Activated CD8-positive, alpha-beta memory T cell treated with anti-CD3 and anti-CD28 coated beads, Interleukin-2, amount 50 U/mL, for 48 hours (primary cell): ENCODE measurements around the gene STEAP1.
A peak's percentile ranks its signal among the peaks of the same experiment; 100 is the strongest.
"Not testable (repeated sequence)": the region's sequence is repeated elsewhere in the genome, so short reads cannot be mapped to it uniquely, and the experiment has no call there.

Experiments
- DNase-seq: peaks from one replicate; pipeline ENCODE4 v3.0.0-alpha.2; 2020

STEAP1 gene

DNA sequence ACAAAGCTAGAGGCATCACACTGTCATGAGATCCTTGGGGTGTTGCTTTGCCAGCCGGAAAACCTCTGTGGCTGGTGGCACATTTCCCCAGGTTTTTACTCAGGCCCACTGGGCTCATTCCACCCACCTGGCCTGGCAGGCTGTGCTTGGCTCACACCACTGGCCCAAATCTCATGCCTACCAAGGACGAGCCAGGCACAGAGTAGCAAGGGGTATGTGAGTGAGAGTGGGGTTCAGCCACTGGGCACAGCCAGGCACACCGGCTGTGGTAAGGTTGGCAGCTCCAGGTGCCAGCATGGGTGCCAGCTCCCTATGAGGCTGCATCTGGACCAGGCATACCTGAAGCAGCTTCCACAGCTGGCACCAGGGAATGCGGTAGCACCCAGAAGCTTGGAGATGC, 21.4 kb downstream of the STEAP1 start:
- DNase-seq: no peak

DNA sequence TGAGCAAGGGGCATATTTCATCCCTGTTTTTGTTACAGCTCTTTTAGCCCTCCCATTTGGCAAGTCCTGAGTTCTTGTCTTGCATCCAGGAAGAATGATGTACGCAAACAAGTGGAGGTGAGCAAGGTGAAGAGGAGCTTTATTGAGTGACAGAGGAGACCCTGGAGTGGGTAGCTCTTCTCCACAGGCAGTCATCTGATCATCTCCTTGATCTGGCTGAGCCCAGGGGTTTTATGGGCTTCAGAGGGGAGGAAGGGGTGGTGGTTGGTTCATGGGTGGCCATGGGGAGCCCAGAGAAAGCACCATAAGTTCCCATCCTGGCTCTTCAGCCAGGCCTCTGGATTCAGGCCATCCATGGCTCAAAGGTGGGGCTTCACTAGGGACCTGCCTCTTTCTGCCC, 21.9 kb downstream of the STEAP1 start:
- no peak for DNase-seq

DNA sequence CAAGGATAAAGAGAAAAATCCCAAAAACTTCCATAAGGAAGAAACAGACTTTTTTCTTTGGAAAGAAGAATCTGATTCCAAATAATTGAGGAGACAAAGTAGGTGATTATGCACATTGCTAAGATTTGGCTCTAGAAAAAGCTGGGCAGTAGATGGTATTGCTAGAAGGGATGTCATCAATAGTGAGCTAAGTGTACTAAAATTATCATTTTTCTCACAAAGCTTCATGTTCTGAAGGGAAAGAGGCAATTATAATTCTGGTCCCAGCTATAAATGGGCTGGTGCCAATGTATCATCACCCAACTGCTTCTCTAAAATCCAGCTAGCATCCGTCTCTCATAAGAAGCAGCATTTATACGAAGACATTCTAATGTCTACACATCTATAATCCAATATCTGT, 23.9 kb downstream of the STEAP1 start:
- no peak for DNase-seq

DNA sequence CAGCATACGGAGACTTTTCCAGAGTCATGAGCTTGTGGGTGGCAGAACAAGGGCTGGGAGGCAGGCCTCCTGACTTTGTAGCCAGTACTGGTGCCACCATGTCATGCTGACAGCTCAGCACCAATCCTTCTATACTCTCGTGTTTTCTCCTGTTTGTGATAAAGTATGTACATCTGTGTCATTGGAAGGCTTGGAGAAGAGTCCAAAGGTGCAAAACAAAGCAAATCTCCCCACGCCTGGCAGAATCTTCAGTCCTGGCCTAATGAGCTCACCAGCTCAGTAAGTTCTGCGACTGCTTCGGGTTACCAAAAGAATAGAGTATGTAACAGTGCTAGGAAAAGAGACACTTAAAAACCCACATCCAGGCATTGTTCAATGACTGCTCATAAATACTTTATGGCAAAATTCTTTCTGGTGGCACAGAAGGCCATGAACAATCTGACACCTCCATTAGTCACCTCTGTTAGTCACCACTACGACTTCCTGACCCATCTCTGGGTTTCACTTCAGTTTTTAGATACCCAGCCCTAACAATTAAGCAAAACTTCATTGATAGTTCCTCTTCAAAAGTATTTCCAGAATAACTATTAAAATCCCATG, 24.5 kb downstream of the STEAP1 start:
- DNase-seq: no peak

DNA sequence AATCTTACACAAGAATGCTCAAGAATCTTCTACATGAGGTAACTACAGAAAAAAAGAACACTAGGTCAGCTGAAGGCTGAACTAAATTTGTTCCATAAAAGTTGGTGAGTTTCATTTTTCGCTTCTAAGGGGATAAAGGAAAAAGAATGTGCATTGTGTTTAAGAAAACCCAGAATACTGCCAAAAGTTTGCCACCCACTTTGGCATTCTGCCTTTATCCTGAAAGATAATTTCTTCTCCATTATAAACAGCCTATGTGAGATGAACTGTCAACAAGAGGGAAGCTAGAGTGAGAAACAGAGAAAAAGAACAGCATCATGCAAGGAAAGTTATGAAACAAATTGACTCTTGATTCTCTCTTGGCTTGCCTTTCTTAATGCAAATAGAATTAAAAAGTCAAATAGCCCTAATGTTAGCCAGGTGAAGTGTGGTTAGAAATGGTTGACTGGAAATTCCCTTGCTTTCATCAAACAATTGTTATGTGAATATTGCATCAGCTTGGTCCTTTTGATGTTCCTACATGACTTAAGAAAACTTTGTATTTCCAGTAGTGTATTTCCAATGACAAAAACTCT, 25.8 kb downstream of the STEAP1 start:
- no peak for DNase-seq

DNA sequence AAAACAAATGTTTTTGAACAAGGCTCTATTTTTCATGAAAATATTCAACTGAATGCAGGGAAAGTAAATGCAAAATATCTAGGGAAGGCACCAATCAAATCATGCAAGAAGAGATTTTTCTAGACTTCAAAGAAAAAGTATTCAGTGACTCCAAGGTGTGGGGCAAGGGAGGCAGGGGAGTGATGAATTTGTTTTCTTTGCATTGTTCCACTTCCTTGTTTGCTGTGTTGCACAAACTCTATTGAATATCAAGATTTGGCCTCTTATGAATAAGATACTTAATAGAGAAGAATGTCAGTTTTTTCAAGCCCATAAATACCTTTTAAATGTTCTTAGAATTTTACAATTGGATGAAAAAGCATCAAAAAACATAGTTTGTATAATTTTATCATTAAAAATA, 26.4 kb downstream of the STEAP1 start:
- DNase-seq: no peak

DNA sequence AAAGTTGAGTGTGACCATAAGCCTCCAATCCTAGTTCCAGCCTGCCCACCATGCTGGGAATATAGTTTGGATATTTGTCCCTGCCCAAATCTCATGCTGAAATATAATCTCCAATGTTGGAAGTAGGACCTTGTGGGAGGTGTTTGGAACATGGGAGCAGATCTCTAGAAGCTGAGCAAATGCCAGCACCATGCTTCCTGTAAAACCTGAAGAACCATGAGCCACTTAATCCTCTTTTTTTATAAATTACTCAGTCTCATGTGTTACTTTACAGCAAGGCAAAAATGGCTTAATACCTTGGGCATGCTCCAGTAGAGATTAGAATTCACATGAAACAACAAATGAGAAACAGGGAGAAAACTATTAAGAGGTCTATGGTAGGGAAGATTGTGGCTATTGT, 27.2 kb downstream of the STEAP1 start:
- no peak for DNase-seq

DNA sequence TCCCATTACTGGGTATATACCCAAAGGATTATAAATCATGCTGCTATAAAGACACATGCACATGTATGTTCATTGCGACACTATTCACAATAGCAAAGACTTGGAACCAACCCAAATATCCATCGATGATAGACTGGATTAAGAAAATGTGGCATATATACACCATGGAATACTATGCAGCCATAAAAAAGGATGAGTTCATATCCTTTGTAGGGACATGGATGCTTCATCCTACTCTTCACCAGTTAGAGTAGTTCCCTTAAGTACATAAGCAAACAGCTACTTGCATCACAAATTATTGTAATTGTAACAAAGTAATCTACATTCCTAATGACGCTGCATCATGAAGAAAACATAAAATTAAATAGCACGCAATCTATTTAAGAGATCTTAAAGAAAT, 32.0 kb downstream of the STEAP1 start:
- DNase-seq: not testable (repeated sequence)

DNA sequence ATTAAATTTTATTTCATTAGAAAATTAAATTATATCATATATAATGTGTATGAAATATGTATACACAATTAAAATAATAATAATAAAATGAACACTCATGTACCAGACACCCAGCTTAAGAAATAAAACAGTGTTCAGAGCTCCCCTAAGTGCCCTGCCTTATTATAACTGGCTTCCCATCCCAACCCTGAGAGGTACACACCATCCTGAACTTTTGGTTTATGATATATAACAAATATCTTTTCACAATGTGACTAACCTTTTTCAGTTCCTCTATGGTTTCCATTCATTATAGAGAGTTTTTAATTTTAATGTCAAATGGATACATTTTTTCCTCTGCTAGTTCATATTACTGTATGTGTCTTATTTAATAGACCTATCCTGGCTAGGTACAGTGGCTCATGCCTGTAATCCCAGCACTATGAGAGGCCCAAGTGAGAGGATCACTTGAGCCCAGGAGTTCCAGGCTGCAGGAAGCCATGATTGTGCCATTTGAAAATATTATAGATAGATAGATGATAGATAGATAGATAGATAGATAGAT, 33.3 kb downstream of the STEAP1 start:
- no peak for DNase-seq

DNA sequence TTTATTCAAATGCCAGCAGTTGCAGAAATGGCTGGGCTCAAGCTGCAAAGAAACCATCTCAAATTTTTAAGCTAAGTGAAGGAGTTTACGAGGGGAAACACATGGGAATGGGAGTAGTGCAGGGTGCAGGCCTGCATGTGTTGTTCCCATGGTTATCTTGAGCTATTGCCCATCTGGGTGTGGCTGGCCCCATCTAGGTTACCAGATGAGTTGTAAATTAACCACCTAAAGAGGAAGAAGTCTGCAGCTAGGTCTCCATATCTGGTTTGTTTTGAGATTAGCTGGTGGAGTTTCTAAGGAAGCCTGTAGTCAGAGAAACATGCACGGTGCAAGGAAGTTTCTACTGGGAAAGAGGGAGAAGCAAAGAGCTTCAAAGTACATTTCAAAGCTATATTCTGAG, 34.0 kb downstream of the STEAP1 start:
- no peak for DNase-seq

DNA sequence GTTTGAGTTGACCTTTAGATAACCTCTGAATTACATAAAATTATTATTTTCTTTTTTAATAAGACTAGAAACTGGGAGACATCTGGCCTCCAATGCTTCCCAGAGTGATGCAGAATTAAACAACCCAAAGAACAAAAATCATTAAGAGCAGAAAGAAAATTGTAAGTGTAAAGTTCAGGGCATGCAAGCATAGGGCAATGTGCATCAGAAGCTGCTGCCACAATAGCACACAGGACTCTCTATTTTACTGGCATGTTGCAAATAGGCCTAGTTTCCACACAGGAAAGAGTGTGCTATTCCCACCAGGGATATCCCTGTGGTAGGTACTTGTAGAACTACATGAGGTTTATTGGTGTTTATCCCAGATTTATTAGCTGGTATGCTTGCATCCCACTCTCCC, 36.7 kb downstream of the STEAP1 start:
- no peak for DNase-seq

DNA sequence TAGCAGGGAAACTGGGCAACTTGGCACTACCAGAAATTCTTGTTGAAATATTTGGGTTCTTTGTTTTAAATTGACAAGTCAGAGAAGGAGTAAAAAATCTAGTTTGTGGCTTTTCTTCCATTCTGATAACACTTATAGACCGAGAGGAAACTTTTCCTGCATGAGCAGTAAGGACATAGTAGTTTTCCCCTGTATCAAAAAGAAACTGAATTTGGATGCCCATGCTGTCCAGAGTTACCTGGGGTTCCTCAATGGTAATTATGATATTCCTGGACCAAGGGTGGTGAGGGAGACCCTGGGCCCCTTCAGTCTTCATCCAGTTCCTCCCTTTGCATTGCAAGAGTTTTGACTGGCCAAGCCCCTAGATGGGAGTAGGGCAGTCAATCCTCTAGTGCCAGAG, 37.4 kb downstream of the STEAP1 start:
- no peak for DNase-seq

DNA sequence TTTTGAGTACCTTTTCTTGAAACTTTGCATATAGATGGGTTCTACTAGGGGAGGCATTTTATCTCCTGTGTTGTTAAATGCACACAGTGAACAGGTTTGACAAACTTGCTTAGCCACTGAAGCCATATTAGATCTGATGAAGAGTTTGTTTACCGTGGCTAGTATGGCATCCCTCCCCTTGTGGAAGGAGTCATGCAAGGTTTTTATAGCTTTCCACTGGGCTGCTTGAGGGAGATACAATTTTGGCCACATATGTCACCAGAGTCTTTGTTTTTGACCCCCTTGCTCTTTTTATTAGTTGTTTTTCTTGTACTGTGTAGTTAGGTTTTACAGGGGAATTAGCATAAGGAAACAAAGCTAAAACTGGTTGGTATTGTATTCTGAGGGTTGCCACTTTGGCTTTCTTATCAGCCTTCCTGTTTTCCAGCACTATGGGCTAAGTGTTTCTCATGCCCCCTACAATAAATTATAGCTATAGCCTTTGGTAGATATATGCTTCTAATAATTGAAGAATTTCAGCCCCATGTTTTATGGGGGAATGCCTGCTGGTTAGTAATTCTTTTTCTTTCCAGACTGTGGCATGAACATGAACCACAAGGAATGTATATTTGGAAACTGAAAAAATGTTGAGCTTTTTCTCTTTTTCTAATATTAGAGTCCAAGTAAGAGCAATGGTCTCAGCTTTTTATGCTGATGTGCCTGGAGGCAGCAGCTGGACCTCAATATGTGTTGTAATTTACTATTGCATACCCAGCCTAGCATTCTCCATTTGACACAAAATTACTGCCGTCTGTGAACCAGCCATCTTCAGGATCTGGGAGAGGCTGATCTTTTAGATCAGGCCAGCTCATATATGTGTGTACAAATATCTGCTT, 38.8 kb downstream of the STEAP1 start:
- DNase-seq: no peak

DNA sequence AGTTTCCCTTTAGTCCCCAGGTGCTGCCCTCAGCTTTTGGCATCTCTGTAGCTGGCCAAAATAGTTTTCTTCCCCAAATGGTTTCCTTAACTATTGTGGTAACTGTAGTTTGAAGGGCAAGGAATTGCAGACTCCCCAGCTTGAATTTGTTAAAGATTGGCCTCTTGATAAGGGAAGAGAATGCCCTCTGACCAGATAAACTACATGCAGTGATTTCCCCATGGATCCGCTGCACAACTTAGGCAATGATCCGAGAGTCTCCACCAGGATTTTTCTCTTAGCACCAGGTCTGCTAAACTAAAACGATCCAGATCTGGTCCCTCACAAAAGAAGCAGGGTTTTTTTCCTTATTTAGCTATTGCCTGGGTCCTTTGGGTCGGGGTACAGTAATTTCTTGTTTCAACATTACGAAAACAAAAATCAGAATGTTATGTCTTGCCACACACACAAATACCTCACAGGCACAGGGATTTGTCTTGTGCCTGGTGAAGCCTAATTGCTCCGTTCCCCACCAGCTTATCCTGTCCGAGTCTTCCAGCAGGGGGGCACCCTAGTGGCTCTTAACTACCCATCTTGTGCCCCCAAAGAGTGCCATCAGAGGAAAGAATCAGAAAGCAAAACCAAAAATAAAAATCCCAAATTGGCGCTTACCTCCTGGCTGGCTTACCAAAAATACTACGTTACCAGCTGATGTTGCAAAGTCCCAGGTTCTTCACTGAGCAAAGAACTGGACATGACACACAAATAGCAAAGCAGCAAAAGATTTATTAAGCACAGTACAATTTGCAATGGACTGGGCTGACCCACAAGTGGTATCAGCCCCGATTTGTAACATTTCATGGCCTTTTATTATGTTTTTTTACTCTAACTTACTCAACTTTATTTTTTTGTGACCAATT, 40.9 kb downstream of the STEAP1 start:
- DNase-seq: no peak

DNA sequence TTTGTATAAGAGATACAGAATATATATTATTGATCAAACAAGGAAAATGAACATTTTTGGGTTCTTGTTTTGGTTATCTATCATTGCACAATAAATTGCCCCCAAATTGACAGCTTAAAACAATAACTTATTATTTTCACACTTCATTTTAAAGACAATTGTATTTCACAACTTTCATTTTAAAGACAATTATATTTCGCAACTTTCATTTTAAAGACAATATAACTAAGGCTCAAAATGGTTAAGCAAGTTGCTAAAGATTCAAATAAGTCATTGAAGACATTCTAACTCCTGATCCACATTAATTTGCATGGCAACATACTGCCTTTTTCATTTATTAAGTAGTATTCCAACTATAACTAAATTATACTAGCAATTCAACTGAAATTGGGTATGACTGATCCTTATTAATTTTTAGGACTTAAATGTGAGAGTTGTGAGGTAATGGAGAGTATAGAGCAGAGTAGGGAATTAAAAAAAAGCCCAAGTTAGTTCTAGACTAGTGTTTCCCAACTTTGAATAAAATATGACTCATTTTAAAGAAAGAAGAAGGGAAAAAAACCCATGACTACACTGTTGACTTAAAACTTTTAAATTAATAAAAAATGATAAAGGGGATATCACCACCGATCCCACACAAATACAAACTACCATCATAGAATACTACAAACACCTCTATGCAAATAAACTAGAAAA, 47.4 kb downstream of the STEAP1 start:
- DNase-seq: no peak

DNA sequence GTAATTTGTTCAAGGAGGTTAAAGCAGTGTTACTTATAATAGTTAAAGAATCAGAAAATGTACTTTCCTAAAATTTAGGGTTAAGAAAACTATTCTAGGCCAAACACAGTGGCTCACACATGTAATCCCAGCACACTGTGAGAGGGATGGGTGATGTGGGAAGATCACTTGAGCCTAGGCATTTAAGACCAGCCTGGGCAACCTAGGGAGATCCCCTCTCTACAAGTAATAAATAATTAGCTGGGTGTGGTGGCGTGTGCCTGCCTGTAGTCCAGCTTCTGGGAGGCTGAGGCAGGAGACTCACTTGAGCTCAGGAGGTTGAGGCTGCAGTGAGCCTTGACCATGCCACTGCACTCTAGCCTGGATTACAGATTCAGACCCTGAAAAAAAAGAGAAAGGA, 53.7 kb downstream of the STEAP1 start:
- no peak for DNase-seq

DNA sequence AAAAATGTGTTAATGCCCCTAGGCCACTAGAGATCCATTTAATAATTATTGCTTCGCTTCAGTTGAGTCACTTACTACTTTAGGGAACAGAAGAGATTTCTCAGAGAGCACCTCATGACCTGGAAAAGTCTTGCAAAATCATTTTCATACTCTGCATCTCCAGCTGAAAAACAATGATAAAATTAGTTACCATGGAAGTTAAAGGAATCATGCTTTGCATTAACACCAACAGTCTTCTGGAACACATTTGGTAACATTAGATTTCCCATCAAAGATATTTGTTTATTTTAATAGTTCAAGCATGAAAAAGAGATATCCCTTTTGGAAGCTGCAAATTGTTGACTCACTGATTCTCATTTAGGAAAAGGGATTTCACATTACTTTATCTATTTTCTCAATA, 55.5 kb downstream of the STEAP1 start:
- DNase-seq: no peak

DNA sequence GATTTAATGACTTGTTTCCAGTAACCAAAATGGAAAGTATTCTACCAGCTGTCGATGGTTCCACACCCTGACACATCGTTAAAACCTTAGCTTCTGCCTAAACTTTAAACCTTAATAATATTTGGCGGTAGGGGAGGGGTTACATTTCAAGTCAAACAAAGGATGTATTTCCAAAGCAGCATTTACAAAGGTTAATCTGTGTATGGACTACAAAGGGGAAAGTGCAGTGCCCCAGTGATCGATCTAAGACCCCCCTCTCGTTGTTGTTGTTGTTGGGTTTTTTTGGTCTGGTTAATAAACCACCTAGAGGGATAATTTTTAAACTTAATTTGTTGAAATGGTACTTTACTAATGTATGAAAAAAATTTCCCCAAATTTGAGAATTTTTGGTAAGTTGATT, 56.2 kb downstream of the STEAP1 start:
- no peak for DNase-seq

DNA sequence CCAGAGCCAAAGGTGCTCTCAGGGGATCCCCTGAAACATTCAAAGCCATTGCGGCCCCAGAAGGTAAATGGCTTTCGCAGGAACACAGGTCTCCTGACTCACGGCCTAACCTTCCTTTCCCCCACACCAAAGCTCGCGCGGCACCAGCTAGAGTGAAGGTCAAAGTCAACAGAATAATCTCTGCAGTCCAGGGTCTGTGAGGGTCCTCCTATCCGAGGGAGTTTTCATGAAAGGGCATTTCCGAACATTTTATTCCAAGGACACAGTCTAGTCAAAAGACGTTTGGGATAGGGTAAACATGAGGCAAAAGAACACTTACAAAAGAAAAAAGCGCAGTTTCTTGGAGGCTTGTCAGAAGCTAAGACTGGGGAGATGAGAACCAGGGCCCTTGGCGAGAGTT, 56.7 kb downstream of the STEAP1 start:
- no peak for DNase-seq

DNA sequence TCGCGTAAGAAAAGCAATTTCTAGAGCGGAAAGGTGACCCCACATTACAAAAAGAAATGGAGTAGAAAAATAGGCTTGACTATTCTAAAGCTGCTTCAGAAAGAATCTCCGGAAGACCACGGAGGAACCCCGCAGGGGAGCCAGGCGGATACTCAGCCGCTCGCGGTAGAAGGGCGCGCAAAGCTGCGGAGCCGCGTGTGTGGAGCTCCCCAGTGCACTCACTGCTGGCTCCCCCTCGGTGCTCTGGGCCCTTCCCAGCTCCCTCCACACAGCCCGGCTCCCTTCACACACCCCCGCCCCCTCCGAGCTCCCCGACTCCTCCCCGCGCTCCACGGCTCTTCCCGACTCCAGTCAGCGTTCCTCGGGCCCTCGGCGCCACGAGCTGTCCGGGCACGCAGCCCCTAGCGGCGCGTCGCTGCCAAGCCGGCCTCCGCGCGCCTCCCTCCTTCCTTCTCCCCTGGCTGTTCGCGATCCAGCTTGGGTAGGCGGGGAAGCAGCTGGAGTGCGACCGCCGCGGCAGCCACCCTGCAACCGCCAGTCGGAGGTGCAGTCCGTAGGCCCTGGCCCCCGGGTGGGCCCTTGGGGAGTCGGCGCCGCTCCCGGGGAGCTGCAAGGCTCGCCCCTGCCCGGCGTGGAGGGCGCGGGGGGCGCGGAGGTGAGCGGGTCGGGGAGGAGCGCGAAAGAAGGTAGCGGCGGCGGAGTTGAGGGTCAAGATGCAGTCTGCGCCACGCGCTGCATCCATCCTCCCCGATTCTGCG, 57.3 kb downstream of the STEAP1 start, which contains the start of gene STEAP2:
Gene STEAP2, plus strand, starts transcription at position 350 of the 758 bp plus-strand sequence. CDS start 13,343 bp downstream, outside the sequence.
- peak; percentile 71 for DNase-seq

DNA sequence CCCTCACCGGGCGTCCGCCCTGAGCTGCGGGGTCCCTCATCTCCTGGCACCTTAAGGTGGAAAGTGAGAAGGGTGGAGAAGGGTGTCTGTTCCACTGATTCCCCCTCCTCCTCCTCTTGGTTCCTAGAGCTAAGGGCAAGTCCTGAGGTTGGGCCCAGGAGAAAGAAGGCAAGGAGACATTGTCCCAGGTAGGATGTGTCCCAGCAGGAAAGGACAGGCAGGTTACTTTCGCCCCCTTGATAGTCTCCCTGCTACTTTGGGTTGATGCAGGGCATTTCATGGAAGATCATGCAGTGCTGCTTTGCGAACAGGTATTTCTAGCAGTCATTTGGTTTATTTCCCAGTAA, 57.9 kb downstream of the STEAP1 start:
- no peak for DNase-seq

DNA sequence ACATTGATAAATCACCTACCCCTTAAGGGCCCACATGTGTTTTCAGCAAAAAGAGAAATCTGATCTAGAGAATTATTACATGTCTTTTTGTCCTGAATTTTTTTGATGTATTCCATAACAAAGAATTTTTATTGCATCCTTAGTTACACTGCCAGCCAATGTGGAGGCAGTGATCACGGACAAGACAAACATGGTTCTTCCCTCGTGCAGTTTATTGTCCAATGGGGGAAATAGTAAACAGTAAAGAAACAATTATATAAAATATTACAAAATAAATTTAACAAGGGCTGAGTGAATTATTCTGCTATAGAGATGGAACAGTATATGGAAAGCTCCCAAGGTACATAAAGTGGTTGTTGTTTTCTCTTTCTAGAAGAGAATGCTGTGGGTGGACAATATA, 59.3 kb downstream of the STEAP1 start:
- DNase-seq: no peak
